Testis (tissue), 2 donors: ENCODE measurements around the gene RANBP17.

ENCODE experiments used
- CTCF ChIP-seq, 3 experiments: fragments of 450-650 bp in 2 of 3; fragments of 200-600 bp in 1 of 3; sonication (generic) in 1 of 3; IDR thresholded peaks; one replicate each; pipeline ENCODE4 v1.5.1; 2016 to 2019; ENCODE audit warnings: antibody characterized with exemption in 3 of 3, mild to moderate bottlenecking in 2 of 3, moderate library complexity in 1 of 3
- POLR2A ChIP-seq: fragments of 450-650 bp; IDR thresholded peaks from one replicate; pipeline ENCODE4 v1.6.1; 2017; ENCODE audit warnings: antibody characterized with exemption, mild to moderate bottlenecking, moderate library complexity

DNA sequence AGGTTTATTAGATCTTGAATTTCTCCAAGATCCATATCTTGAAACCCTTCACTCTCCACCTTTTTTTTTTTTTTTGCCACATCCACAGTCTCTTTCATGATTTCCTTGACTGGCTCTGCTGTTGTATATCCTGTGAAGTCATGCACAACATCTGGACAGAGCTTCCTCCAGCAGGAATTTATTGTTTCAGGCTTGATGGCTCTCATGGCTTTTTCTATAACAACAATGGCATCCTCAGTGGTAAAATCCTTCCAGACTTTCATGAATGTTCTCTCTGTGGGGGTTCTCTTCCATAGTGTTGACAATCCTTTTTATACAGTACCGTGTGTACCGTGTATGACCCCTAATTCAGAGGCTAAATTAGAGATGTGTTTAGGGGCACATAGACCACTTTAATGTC, 24.0 kb downstream of the RANBP17 start:
- TF ChIP-seq CTCF (IDR thresholded peaks at IDR 0.05) (no peak), POLR2A (no peak)
